ENCODE data around the gene U2SURP. TPM values are rescaled to one million over a fixed set of nuclear protein-coding genes. Genes with fewer than 3 reads are reported as not detected.

U2SURP gene
- total and polyA plus RNA-seq, 12 donors = 14.1 to 49.3 (median 40.2) TPM

- Histone ChIP-seq H3K9me3 (no peaks in the 10 kb centered on the region), H3K27ac (peak overlapping the region in 8 of 10 donors; percentile 53 to 89 (median 76)), H3K27me3 (no peaks in the 10 kb centered on the region), H3K36me3 (no peaks in the 10 kb centered on the region), H3K4me1 (peaks cover 4 to 48% (median 29%) of the 10 kb centered on the region in 9 donors), H3K4me3 (no peak overlapping the region)
- 41 to 46% methylated on average over 8 of the region's 8 CpGs for WGBS, 2 donors
- DNase-seq (peak; percentile 84 to 85), ATAC-seq (peak; percentile 73 to 92 (median 85))
- intact Hi-C loops (cut with DNase I) = loop anchor here in 1 of 10 donors (10.0 kb wide), 1 partner anchor 122 kb away; no protein-coding TSS in a partner anchor
- no peak for TF ChIP-seq CTCF (IDR thresholded peaks at IDR 0.05)
These were observed 24.6 kb upstream of the U2SURP start for GRCh38 chr3:142976621-142977398.

- no peak for DNase-seq
- Histone ChIP-seq H3K9me3 (no peaks in the 10 kb centered on the region), H3K36me3 (no peaks in the 10 kb centered on the region), H3K27ac (peak overlapping the region in 6 of 10 donors; percentile 59 to 89 (median 80)), H3K4me3 (no peak overlapping the region), H3K27me3 (no peaks in the 10 kb centered on the region), H3K4me1 (peaks cover 4 to 43% (median 26%) of the 10 kb centered on the region in 9 donors)
- 78 to 93% methylated on average over 1 of the region's 1 CpG for WGBS, 2 donors
- TF ChIP-seq CTCF (IDR thresholded peaks at IDR 0.05) = no peak
- intact Hi-C loops (cut with DNase I) = loop anchor here in 1 of 10 donors (10.0 kb wide), 1 partner anchor 123 kb away; no protein-coding TSS in a partner anchor
- ATAC-seq = no peak
These were observed 24.0 kb upstream of the U2SURP start for GRCh38 chr3:142977399-142977728.

GRCh38 chr3:142981108-142981507 lies 20.3 kb upstream of the U2SURP start:
- Histone ChIP-seq H3K36me3 (no peaks in the 10 kb centered on the region), H3K27ac (no peak overlapping the region), H3K9me3 (no peaks in the 10 kb centered on the region), H3K4me3 (no peak overlapping the region), H3K4me1 (peaks cover 0 to 26% (median 10%) of the 10 kb centered on the region in 9 donors), H3K27me3 (no peaks in the 10 kb centered on the region)
- TF ChIP-seq CTCF (IDR thresholded peaks at IDR 0.05) = peak in 4 of 9 donors; percentile 13 to 25 (median 22)
- intact Hi-C loops (cut with DNase I) = loop anchor here in 2 of 10 donors (5.0 to 10.0 kb wide), 2 partner anchors 126 to 149 kb away; no protein-coding TSS in a partner anchor
- DNase-seq (no peak), ATAC-seq (peak in 5 of 8 donors; percentile 26 to 51 (median 40))
- 60 to 63% methylated on average over 3 of the region's 3 CpGs for WGBS, 2 donors

GRCh38 chr3:142982038-142982773 lies 19.2 kb upstream of the U2SURP start:
- DNase-seq (no peak), ATAC-seq (no peak)
- H3K27me3 ChIP-seq = no peaks in the 10 kb centered on the region
- intact Hi-C loops (cut with DNase I) = loop anchor here in 2 of 10 donors (5.0 to 10.0 kb wide), 2 partner anchors 127 to 150 kb away; no protein-coding TSS in a partner anchor
- no peak for TF ChIP-seq CTCF (IDR thresholded peaks at IDR 0.05)
- no peaks in the 10 kb centered on the region for H3K36me3 ChIP-seq
- peaks cover 0 to 15% (median 2%) of the 10 kb centered on the region in 9 donors for H3K4me1 ChIP-seq
- no peak overlapping the region for H3K4me3 ChIP-seq
- no peak overlapping the region for H3K27ac ChIP-seq
- WGBS, 2 donors = 63 to 64% methylated on average over 7 of the region's 7 CpGs
- no peaks in the 10 kb centered on the region for H3K9me3 ChIP-seq
